Measurements from ENCODE around the gene NSD2.
A peak's percentile ranks its signal among the peaks of the same experiment; 100 is the strongest.
"Not testable (repeated sequence)": the region's sequence is repeated elsewhere in the genome, so short reads cannot be mapped to it uniquely, and the experiment has no call there.

NSD2 gene

GRCh38 chr4:1841887-1842210 lies 29.3 kb upstream of the NSD2 start:
- no peak for DNase-seq (ENCODE audit: low read depth in 2 of 2, low spot score in 1 of 2)

- no peak for DNase-seq (ENCODE audit: low read depth in 2 of 2, low spot score in 1 of 2)
These were observed 28.8 kb upstream of the NSD2 start for GRCh38 chr4:1842339-1842895.

GRCh38 chr4:1842993-1843448 lies 28.2 kb upstream of the NSD2 start:
- no peak for DNase-seq (ENCODE audit: low read depth in 2 of 2, low spot score in 1 of 2)

DNA sequence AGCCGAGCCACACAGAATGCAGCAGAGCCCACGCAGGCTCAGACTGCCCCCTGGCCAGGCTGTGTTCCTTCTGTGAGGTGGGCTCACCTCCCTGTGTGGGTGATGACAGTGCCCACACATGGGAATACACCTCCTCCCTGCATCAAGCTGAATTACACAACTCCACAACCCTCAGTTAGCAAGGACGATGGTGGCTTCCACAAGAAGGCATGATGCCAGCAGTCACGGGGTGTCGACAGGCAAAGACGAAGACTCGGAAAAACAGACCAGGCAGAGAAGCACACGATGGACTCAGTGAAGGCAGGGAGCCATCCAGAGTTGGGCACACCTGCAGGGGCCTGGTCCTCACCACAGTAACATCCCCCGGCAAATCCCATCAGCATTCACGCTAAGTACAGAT lies 27.3 kb upstream of the NSD2 start:
- no peak for DNase-seq (ENCODE audit: low read depth in 2 of 2, low spot score in 1 of 2)

- not testable (repeated sequence) for DNase-seq (ENCODE audit: low read depth in 2 of 2, low spot score in 1 of 2)
These were observed 26.6 kb upstream of the NSD2 start for GRCh38 chr4:1844618-1845017.

- DNase-seq (ENCODE audit: low read depth in 2 of 2, low spot score in 1 of 2) = no peak
These were observed 24.6 kb upstream of the NSD2 start for GRCh38 chr4:1846580-1846979.

DNA sequence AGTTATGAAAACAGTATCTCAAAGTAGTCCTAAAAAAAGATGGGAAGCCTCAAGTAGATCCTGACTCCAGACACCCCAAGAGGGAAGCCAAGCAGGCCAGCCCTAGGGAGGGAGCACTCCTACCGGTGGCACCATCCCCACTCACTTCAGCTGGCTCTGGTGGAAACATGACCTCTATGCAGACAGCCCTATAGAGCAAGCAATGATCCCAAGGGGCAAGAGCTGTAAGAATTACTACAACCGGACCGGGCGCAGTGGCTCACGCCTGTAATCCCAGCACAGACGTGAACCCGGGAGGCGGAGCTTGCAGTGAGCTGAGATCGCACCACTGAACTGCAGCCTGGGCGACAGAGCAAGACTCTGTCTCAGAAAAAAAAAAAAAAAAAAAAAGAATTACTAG lies 20.9 kb upstream of the NSD2 start:
- DNase-seq (ENCODE audit: low read depth in 2 of 2, low spot score in 1 of 2) = no peak

GRCh38 chr4:1851160-1851559 lies 20.0 kb upstream of the NSD2 start:
- no peak for DNase-seq (ENCODE audit: low read depth in 2 of 2, low spot score in 1 of 2)

DNA sequence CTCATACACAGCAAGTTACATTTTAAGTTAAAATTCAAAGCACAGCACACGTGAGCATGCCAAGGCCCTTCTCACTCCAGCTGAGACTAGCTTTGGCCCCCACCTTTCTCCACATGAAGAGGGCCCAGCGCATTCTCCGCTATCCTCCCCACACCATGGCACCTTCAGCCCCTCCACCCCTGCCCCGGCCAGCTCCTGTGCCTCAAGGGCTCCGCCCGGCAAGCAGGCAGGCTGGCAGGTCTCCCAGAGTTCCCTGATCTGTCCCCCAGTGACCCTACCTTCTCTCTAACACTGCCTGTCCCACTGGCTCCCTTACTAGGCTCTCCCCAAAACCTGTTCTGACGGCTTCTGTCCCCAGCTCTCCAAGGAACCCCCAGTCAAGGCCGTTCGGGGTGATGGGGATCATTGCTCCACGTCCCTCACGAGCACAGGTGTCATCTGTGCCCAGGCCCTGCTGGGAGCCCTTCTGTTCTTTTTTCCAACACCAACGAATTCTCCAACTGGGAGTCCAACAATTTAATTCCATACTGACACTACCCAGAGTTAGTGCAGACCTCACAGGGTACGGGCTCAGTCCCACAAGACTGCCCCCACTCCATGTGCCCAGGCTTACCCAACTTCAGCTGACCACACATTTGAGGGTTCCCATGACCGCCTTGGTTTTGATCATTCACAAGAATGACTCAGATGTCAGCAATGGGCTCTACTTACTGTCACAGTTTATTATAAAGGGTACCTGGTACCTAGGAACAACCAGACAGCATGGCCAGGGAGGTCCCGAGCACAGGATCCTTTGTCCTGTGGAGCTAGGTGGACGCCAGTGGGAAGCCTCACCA lies 19.4 kb upstream of the NSD2 start:
- no peak for DNase-seq (ENCODE audit: low read depth in 2 of 2, low spot score in 1 of 2)

DNA sequence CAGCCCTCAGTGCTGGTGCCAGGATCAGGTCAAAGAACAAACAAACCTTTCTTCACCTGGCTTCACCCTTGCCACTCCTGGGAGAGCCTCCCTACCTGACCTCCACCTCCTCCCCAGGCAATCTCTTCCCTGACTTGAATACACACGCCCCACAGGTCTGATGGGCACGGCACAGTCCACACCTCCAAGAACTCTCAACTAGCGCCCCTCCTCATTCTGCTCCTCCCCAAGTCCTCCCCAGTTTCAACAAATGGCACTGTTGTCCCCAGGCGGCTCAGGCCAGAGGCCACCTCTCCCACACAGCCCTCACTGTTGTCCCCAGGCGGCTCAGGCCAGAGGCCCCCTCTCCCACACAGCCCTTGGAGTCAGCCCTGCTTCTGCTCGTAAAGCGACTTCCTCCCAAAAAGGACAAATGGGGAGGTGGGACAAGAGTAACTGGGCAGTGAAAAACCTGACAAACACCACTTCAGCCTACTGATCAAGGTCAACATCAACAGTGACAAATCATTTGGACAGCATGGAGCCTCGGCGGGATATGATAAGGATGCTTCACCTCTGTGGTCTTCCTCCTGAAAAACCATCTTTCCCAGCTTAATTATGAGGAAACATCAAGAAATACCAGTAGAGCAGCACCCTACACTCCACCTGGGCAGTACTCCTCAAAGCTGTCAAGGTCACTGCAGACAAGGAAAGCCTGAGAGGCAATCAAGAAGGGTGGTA lies 18.1 kb upstream of the NSD2 start:
- DNase-seq (ENCODE audit: low read depth in 2 of 2, low spot score in 1 of 2) = no peak

- DNase-seq (ENCODE audit: low read depth in 2 of 2, low spot score in 1 of 2) = no peak
These were observed 16.4 kb upstream of the NSD2 start for GRCh38 chr4:1854752-1855151.

DNA sequence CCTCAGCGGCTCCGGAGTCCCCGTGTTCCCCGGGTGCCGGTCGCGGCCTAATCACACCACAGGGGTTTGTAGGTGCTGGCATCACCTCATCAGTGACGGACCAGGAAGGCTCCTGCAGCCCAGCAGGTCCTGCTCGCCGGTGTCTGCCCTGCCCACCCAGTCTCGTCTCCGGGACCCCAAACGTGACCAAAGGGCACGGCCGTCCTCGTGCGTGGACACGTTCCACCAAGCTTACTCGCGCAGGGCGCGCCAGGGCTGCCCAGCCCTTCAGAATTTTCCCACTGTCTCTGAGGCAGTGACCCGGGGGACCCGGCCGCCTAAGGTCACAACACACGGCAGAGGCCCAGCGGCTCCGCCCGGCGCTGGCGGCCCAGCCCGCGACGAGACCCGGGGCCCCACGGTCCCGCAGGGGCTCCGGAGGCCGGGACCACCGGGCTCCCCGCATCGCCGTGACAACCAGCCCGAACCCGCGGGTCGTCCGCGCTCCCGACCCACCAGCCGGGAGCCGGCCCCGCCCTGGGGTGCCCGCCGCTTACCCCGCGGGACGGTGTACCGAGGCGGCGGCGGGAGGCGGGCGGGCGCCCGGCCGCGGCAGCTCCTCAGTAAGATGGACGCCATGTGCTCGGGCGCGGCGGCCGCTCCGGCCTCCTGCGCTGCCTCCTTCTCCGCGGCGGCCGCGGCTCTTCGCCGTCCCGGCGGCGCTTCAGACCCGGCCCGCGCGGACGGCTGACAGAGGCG lies 15.7 kb upstream of the NSD2 start:
- DNase-seq (ENCODE audit: low read depth in 2 of 2, low spot score in 1 of 2) = no peak

DNA sequence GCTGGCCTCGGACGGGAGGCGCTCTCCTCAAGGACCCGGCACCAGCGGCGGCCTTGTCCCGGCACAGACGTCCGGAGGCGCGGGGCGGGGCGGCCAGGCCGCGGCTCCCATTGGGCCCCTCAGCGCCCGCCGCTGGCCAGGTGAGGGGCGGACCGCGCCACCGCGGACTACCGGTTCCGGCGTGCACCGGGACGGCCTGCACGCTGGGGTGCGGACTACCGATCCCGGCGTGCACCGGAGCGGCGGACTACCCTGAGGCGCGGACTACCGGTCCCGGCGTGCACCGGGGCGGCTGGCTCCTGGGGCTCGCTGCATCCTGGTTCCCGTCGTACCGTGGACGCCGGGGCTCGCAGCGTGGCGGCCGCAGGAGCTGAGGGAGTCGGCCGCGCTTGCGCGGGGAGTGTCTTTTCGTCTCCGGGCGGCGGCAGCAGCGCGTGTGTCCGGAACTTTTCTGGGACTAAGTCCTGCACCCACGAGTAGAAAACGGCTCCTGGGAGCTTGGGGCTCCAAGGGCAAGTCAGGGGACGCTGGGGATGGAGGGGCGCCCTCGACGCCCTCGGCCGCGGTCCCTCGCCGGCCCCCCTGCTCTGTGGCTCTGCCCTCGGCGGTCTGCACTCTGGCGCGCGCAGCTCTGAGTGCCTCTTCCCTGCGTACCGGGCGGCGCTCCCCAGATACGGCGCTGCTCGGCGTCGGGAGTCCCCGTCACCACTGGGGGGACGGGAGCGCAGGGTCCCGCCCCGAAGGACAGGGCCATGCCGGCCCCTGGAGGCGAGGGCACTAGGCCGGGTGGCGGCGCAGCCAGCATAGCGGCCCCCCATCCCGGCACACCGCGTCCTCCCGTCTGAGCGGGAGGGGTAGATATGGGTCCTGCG lies 14.9 kb upstream of the NSD2 start, which contains the start of gene LETM1:
Gene LETM1 (minus strand): TSS at position 86 of the 872 bp plus-strand sequence. CDS start 206 bp downstream, outside the sequence.
- DNase-seq (ENCODE audit: low read depth in 2 of 2, low spot score in 1 of 2) = peak; percentile 77 to 88

- DNase-seq (ENCODE audit: low read depth in 2 of 2, low spot score in 1 of 2) = no peak
These were observed 14.1 kb upstream of the NSD2 start for GRCh38 chr4:1856943-1857699.

DNA sequence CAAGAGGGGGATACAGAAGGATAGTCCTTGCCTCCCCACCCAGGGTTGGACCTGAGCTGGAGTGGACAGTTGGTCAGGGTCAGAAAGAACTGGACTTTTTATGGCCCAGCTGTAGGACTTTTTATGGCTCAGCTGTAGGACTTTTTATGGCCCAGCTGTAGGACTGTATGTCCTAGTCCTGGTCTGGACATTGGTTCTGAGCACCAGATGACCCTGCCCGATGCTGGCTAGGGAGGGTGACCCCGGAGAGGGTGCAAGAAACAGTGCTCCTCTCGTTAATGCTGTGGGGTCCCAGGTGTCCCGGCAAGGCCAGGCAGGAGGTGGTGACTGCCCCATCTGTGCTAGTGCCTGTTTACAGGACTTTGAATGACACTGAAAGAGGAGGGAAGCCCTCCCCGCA lies 13.3 kb upstream of the NSD2 start:
- DNase-seq (ENCODE audit: low read depth in 2 of 2, low spot score in 1 of 2) = no peak

GRCh38 chr4:1859389-1859753 lies 11.8 kb upstream of the NSD2 start:
- DNase-seq (ENCODE audit: low read depth in 2 of 2, low spot score in 1 of 2) = no peak

GRCh38 chr4:1862055-1862911 lies 8.9 kb upstream of the NSD2 start:
- no peak for DNase-seq (ENCODE audit: low read depth in 2 of 2, low spot score in 1 of 2)

- no peak for DNase-seq (ENCODE audit: low read depth in 2 of 2, low spot score in 1 of 2)
These were observed 8.3 kb upstream of the NSD2 start for GRCh38 chr4:1862961-1863296.
